Parathyroid adenoma (tissue), 2 donors: ENCODE data around the gene LIMCH1.

Experiments
- H2AFZ ChIP-seq: fragments of 300-600 bp; sonication (generic); one replicate; pipeline ENCODE4 v1.7.0; 2017; ENCODE audit warnings: antibody characterized with exemption, mild to moderate bottlenecking
- H3K27ac ChIP-seq: fragments of 300-600 bp; sonication (generic); one replicate; pipeline ENCODE4 v1.7.0; 2017
- H3K27me3 ChIP-seq: fragments of 300-600 bp; sonication (generic); one replicate; pipeline ENCODE4 v1.7.0; 2017; ENCODE audit warnings: low read length; ENCODE audit not compliant: control insufficient read depth, insufficient read depth
- H3K36me3 ChIP-seq: fragments of 300-600 bp; sonication (generic); one replicate; pipeline ENCODE4 v1.7.0; 2017; ENCODE audit warnings: low read length; ENCODE audit not compliant: control insufficient read depth, insufficient read depth
- H3K4me1 ChIP-seq: fragments of 300-600 bp; sonication (generic); one replicate; pipeline ENCODE4 v1.7.0; 2017; ENCODE audit warnings: control low read depth
- H3K4me2 ChIP-seq: fragments of 300-600 bp; sonication (generic); one replicate; pipeline ENCODE4 v1.7.0; 2017; ENCODE audit warnings: low read length
- H3K4me3 ChIP-seq: fragments of 300-600 bp; sonication (generic); one replicate; pipeline ENCODE4 v1.7.0; 2017; ENCODE audit warnings: low read depth, low read length
- H3K79me2 ChIP-seq: fragments of 300-600 bp; sonication (generic); one replicate; pipeline ENCODE4 v1.7.0; 2017; ENCODE audit warnings: control low read depth
- H3K9ac ChIP-seq: fragments of 300-600 bp; sonication (generic); one replicate; pipeline ENCODE4 v1.7.0; 2017; ENCODE audit warnings: mild to moderate bottlenecking
- H3K9me3 ChIP-seq: fragments of 300-600 bp; sonication (generic); one replicate; pipeline ENCODE4 v1.7.0; 2017; ENCODE audit warnings: low read length; ENCODE audit not compliant: control insufficient read depth
- TF ChIP-seq, protein P1 (sequence below): fragments of 300-600 bp; sonication (generic); IDR thresholded peaks from one replicate; pipeline ENCODE4 v1.7.0; 2017; ENCODE audit warnings: antibody characterized with exemption, mild to moderate bottlenecking
- donor health status: primary hyperparathyroidism.

Gene LIMCH1

DNA sequence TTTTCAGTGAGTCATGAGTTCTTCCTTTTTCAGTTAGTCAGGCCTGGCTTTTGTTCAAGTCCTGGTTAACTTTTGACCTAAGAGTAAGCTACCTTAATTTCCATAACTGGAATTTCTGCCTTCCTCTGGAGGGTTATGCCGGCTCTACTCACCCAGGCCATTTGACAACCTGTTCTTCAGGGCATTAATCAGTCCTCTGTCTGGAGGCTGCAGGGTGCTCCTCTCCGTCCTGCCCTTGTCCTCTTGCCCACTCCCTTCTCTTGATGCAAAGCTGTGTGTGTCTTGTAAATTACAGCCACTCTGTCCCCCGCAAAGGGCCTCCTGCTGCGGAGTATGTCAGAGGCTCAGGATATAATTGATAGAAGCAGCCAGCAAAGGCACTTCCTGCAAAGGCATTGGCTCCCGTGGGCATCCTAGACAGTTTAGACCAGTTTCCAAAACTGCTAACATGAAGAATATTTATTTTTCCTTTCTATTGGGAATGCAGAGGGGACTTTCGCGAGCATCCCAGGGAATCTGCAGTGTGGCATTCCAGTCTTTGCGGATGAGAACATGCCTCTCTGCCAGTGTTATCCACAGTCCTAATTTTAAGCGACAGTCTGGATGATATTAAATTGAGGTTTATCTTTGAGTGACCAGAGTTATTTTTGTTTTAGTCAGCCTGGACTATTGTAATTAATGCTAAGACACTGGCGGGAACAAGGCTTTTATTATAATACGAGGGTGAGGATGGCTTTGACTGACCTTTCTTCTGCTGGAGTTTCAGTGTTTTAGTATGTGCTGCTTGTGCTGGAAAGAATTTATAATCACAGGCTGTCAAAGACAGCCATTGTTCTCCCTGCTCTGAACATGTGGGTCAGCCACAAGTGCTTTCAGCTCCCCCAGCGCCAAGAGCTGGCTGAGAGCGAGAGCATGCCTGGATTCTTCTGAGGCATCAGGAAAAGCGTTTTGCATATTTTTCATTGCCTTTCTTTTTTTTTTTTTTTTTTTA lies 74.2 kb downstream of the LIMCH1 start:
- Histone ChIP-seq H3K9me3 (no peaks in the 10 kb centered on the region), H3K36me3 (no peaks in the 10 kb centered on the region), H3K79me2 (no peaks in the 10 kb centered on the region), H3K27ac (no peak overlapping the region), H2AFZ (no peak overlapping the region), H3K4me3 (no peak overlapping the region), H3K27me3 (no peaks in the 10 kb centered on the region), H3K4me1 (no peaks in the 10 kb centered on the region), H3K9ac (no peak overlapping the region), H3K4me2 (no peak overlapping the region)
- TF ChIP-seq, protein P1, sequence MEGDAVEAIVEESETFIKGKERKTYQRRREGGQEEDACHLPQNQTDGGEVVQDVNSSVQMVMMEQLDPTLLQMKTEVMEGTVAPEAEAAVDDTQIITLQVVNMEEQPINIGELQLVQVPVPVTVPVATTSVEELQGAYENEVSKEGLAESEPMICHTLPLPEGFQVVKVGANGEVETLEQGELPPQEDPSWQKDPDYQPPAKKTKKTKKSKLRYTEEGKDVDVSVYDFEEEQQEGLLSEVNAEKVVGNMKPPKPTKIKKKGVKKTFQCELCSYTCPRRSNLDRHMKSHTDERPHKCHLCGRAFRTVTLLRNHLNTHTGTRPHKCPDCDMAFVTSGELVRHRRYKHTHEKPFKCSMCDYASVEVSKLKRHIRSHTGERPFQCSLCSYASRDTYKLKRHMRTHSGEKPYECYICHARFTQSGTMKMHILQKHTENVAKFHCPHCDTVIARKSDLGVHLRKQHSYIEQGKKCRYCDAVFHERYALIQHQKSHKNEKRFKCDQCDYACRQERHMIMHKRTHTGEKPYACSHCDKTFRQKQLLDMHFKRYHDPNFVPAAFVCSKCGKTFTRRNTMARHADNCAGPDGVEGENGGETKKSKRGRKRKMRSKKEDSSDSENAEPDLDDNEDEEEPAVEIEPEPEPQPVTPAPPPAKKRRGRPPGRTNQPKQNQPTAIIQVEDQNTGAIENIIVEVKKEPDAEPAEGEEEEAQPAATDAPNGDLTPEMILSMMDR, result no peak

DNA sequence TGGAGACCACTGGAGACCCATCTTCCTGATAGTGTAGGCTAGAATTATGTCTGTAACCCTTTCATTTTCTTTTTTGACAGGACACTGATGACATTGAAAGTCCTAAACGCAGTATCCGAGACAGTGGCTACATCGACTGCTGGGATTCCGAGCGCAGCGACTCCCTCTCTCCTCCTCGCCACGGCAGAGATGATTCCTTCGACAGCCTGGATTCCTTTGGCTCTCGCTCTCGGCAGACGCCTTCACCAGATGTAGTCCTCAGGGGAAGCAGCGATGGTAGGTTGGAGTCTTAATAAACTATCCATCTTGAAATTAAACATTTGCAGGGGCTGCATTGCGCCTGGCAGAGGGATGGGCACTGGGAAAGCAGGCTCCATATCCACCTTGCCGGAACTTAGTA lies 75.4 kb downstream of the LIMCH1 start:
- TF ChIP-seq, protein P1, result no peak
- no peak overlapping the region for H3K9ac ChIP-seq
- H2AFZ ChIP-seq, result no peak overlapping the region
- no peak overlapping the region for H3K27ac ChIP-seq
- H3K36me3 ChIP-seq, result no peaks in the 10 kb centered on the region
- no peak overlapping the region for H3K4me2 ChIP-seq
- H3K9me3 ChIP-seq, result no peaks in the 10 kb centered on the region
- H3K4me3 ChIP-seq, result no peak overlapping the region
- H3K79me2 ChIP-seq, result no peaks in the 10 kb centered on the region
- no peaks in the 10 kb centered on the region for H3K27me3 ChIP-seq
- H3K4me1 ChIP-seq, result no peaks in the 10 kb centered on the region

DNA sequence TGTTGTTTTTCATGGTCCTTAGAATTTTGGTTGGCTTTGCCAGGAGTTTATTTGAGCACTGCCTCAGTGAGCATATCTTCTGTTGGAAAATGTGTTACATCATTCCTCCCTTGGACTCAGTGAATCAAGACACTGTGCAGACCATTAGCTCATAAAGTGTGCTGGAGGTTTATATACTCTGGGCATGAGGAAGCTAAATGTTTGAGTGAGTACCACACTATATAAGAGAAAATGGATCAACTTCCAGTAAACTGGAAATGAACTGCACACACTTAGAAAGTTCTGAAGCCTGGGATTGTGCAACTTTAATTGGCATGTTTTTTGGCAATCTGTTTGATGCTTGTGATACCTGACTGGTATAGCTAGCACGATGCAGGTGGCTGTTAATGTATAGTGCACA lies 75.9 kb downstream of the LIMCH1 start:
- H3K27me3 ChIP-seq, result no peaks in the 10 kb centered on the region
- H3K4me3 ChIP-seq, result no peak overlapping the region
- H3K9me3 ChIP-seq, result no peaks in the 10 kb centered on the region
- TF ChIP-seq, protein P1, result no peak
- no peak overlapping the region for H2AFZ ChIP-seq
- H3K9ac ChIP-seq, result no peak overlapping the region
- no peaks in the 10 kb centered on the region for H3K4me1 ChIP-seq
- no peak overlapping the region for H3K27ac ChIP-seq
- H3K36me3 ChIP-seq, result no peaks in the 10 kb centered on the region
- H3K4me2 ChIP-seq, result no peak overlapping the region
- no peaks in the 10 kb centered on the region for H3K79me2 ChIP-seq

DNA sequence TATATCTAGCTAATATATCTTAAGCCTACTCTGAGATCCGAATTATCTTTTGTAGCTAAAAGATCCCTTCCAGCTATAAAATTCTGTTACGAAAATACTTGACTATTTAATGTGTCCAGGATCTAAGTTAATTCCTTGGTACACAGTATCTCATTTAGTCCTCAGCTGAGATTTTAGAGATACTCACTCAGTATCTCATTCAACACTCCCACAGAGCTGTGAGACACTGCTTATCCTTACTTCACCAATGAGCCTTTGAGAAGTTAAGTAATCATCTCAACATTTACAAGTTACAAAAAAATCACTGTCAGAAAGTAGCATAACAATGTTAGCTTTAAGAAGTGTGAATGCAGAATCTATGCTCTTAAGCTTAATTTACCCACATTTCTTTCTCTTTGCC lies 76.6 kb downstream of the LIMCH1 start:
- Histone ChIP-seq H3K9me3 (no peaks in the 10 kb centered on the region), H3K27ac (no peak overlapping the region)

More for the DNA sequence above, 76.6 kb downstream of the LIMCH1 start:
- H3K4me2 ChIP-seq, result no peak overlapping the region
- no peaks in the 10 kb centered on the region for H3K36me3 ChIP-seq
- TF ChIP-seq, protein P1, result no peak
- H3K79me2 ChIP-seq, result no peaks in the 10 kb centered on the region
- H3K27me3 ChIP-seq, result no peaks in the 10 kb centered on the region
- no peak overlapping the region for H3K9ac ChIP-seq
- no peaks in the 10 kb centered on the region for H3K4me1 ChIP-seq
- no peak overlapping the region for H3K4me3 ChIP-seq
- H2AFZ ChIP-seq, result no peak overlapping the region
